Measurements from ENCODE around the gene POU2AF1.

DNA sequence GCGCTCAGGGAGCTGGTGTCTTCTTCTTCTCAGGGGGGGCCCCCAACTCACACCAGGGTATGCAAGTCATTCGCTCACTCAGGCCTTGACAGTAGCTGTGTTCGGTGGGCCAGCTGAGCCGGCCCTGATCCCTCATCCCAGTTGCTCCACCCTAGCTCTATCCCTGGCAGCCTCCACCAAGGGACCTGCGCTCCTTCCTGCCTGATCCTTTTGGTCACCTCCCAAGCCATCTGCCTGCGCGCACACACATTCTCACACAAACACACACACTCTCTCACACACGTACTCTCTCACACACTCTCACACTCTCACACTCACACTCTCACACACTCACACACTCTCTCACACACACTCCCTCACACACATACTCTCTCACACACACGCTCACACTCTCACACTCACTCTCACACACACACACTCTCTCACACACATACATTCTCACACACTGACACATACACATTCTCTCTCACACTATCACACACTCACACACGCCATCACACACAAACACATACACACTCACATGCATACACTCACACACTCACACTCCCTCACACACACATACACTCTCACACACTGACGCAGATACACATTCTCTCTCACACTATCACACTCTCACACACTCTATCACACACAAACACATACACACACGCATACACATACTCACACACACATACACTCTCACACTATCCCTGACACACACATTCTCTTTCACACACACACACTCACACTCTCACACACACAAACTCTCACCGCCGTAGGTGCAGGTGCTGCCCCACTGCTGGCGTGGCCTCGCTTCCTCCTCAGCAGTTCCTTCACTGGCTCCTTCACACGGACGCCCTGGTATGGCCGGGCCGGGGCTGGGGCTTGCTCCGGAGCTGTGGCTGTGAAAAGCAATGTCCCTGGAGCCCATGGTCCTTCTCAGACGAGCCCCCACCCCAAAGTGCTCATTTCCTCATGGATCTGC is 20.8 kb downstream of the POU2AF1 start:
- TF ChIP-seq, protein P1, sequence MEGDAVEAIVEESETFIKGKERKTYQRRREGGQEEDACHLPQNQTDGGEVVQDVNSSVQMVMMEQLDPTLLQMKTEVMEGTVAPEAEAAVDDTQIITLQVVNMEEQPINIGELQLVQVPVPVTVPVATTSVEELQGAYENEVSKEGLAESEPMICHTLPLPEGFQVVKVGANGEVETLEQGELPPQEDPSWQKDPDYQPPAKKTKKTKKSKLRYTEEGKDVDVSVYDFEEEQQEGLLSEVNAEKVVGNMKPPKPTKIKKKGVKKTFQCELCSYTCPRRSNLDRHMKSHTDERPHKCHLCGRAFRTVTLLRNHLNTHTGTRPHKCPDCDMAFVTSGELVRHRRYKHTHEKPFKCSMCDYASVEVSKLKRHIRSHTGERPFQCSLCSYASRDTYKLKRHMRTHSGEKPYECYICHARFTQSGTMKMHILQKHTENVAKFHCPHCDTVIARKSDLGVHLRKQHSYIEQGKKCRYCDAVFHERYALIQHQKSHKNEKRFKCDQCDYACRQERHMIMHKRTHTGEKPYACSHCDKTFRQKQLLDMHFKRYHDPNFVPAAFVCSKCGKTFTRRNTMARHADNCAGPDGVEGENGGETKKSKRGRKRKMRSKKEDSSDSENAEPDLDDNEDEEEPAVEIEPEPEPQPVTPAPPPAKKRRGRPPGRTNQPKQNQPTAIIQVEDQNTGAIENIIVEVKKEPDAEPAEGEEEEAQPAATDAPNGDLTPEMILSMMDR (IDR thresholded peaks at IDR 0.05; ENCODE audit: low read length): no peak
- TF ChIP-seq EZH2 (optimal IDR thresholded peaks at IDR 0.05; ENCODE audit: low read depth, low read length): no peak

Measured in MM.1S (cell line).